ENCODE measurements around the gene TENM4. TPM values are rescaled to one million over a fixed set of nuclear protein-coding genes. Genes with fewer than 3 reads are reported as not detected.

Gene TENM4
- total and polyA plus RNA-seq, 2 of the 8 experiments (the other 6 are each of a cell fraction or from before 2014, with no cell fraction given) = 3.5 to 7.2 TPM

DNA sequence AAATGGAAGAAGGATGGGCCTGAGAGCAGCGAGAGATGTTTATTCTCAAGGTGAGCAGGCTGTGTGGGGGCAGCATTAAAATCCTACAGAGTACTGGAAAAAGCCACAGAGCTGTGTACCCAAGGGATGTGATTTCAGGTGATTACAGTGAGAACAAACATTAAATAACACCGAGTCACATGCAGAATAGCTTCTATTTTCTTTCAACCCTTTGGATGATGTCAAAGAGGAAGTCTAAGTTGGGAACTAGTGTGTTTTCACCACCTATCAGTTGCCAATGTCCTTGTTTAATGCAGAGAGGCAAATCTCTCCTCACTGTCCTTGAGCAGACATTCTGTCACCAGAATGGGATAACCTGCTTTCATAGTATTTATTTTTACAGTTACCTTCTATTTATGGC lies 486.6 kb downstream of the TENM4 start (continued):
- no peak for TF ChIP-seq TCF12 (IDR thresholded peaks at IDR 0.05; ENCODE audit: low read depth, low read length)
- TF ChIP-seq BACH1 (IDR thresholded peaks at IDR 0.05; ENCODE audit: low read length) = no peak
